Progenitor cell of endocrine pancreas (in vitro differentiated cells): Measurements from ENCODE around the gene PRR16. TPM values are rescaled to one million over a fixed set of nuclear protein-coding genes. Genes with fewer than 3 reads are reported as not detected.

Experiments
- DNase-seq: peaks from one replicate; pipeline ENCODE4 v3.0.0; 2021; ENCODE audit warnings: low spot score; ENCODE audit not compliant: unreplicated experiment
- H3K27ac Mint-ChIP-seq: 2 replicates; pipeline ENCODE4 v1.8.0; 2021; ENCODE audit warnings: mild to moderate bottlenecking, moderate library complexity, mixed read lengths
- H3K27me3 Mint-ChIP-seq: 2 replicates; pipeline ENCODE4 v1.8.0; 2021; ENCODE audit warnings: mixed read lengths
- H3K36me3 Mint-ChIP-seq: 2 replicates; pipeline ENCODE4 v1.8.0; 2022; ENCODE audit warnings: mixed read lengths; ENCODE audit not compliant: insufficient read depth
- H3K4me1 Mint-ChIP-seq: 2 replicates; pipeline ENCODE4 v1.8.0; 2021; ENCODE audit warnings: low read depth, mixed read lengths
- H3K4me3 Mint-ChIP-seq: 2 replicates; pipeline ENCODE4 v1.8.0; 2021; ENCODE audit warnings: low read depth, mild to moderate bottlenecking, moderate library complexity, mixed read lengths
- H3K9me3 Mint-ChIP-seq: 2 replicates; pipeline ENCODE4 v1.8.0; 2021; ENCODE audit warnings: low read depth, mixed read lengths
- CTCF ChIP-seq: fragments of 200-600 bp; sonication (generic); IDR thresholded peaks from one replicate; pipeline ENCODE4 v1.5.0; 2021; ENCODE audit warnings: antibody characterized with exemption, mild to moderate bottlenecking; ENCODE audit not compliant: unreplicated experiment
- total RNA-seq: library from RNA; stranded (reverse); gene quantifications from 2 replicates; pipeline ENCODE4 v1.2.1, GENCODE V29; 2021

Gene PRR16
- total RNA-seq, 1 donor from 2014 or later, result not detected

GRCh38 chr5:120435129-120435528 is 29.0 kb upstream of the PRR16 start:
- TF ChIP-seq CTCF, result no peak
- Mint-ChIP-seq H3K27ac (no peak overlapping the region), H3K27me3 (no peaks in the 10 kb centered on the region), H3K4me1 (no peaks in the 10 kb centered on the region), H3K9me3 (peaks cover 9% of the 10 kb centered on the region), H3K36me3 (no peaks in the 10 kb centered on the region), H3K4me3 (no peak overlapping the region)
- DNase-seq, result no peak

- Mint-ChIP-seq H3K9me3 (no peaks in the 10 kb centered on the region), H3K36me3 (no peaks in the 10 kb centered on the region), H3K27ac (no peak overlapping the region), H3K27me3 (no peaks in the 10 kb centered on the region), H3K4me1 (no peaks in the 10 kb centered on the region), H3K4me3 (no peak overlapping the region)
- DNase-seq, result no peak
- TF ChIP-seq CTCF, result no peak
Observed at GRCh38 chr5:120436996-120437395, 27.1 kb upstream of the PRR16 start.

GRCh38 chr5:120442694-120443093 is 21.4 kb upstream of the PRR16 start:
- no peak for DNase-seq
- Mint-ChIP-seq H3K27me3 (no peaks in the 10 kb centered on the region), H3K9me3 (no peaks in the 10 kb centered on the region), H3K27ac (no peak overlapping the region), H3K36me3 (no peaks in the 10 kb centered on the region), H3K4me1 (no peaks in the 10 kb centered on the region), H3K4me3 (no peak overlapping the region)
- no peak for TF ChIP-seq CTCF

- TF ChIP-seq CTCF, result no peak
- Mint-ChIP-seq H3K27ac (no peak overlapping the region), H3K4me3 (no peak overlapping the region), H3K27me3 (no peaks in the 10 kb centered on the region), H3K36me3 (no peaks in the 10 kb centered on the region), H3K9me3 (no peaks in the 10 kb centered on the region), H3K4me1 (no peaks in the 10 kb centered on the region)
- DNase-seq, result no peak
Observed at GRCh38 chr5:120443607-120444006, 20.5 kb upstream of the PRR16 start.

GRCh38 chr5:120446068-120446492 is 18.0 kb upstream of the PRR16 start:
- no peak overlapping the region for H3K4me3 Mint-ChIP-seq
- DNase-seq, result no peak
- peaks cover 2% of the 10 kb centered on the region for H3K9me3 Mint-ChIP-seq
- H3K4me1 Mint-ChIP-seq, result no peaks in the 10 kb centered on the region
- TF ChIP-seq CTCF, result no peak
- H3K27ac Mint-ChIP-seq, result no peak overlapping the region
- no peaks in the 10 kb centered on the region for H3K36me3 Mint-ChIP-seq
- no peaks in the 10 kb centered on the region for H3K27me3 Mint-ChIP-seq

GRCh38 chr5:120446901-120447300 is 17.2 kb upstream of the PRR16 start:
- no peak overlapping the region for H3K4me3 Mint-ChIP-seq
- no peaks in the 10 kb centered on the region for H3K36me3 Mint-ChIP-seq
- no peaks in the 10 kb centered on the region for H3K27me3 Mint-ChIP-seq
- no peak overlapping the region for H3K27ac Mint-ChIP-seq
- no peak for TF ChIP-seq CTCF
- no peak for DNase-seq
- peaks cover 2% of the 10 kb centered on the region for H3K9me3 Mint-ChIP-seq
- no peaks in the 10 kb centered on the region for H3K4me1 Mint-ChIP-seq
